GM12891 (cell line): Measurements from ENCODE around the gene TLR7.

Experiments used
- PAX5 ChIP-seq: IDR thresholded peaks from 2 replicates; pipeline ENCODE4 v1.6.1; 2011; ENCODE audit warnings: low read length, moderate library complexity, mild to moderate bottlenecking; ENCODE audit not compliant: insufficient read depth, severe bottlenecking
- POLR2A ChIP-seq: IDR thresholded peaks from 2 replicates; pipeline ENCODE4 v1.6.1; 2011; ENCODE audit warnings: low read depth, low read length, control low read depth
- POLR2AphosphoS5 ChIP-seq: IDR thresholded peaks from 2 replicates; pipeline ENCODE4 v1.6.1; 2011; ENCODE audit warnings: low read depth, low read length, control low read depth
- POU2F2 ChIP-seq: IDR thresholded peaks from 2 replicates; pipeline ENCODE4 v1.6.1; 2011; ENCODE audit warnings: low read depth, mild to moderate bottlenecking, control low read depth, low read length, moderate library complexity
- SPI1 ChIP-seq: IDR thresholded peaks from 2 replicates; pipeline ENCODE4 v1.6.1; 2011; ENCODE audit warnings: low read depth, low read length, control low read depth
- TAF1 ChIP-seq: IDR thresholded peaks from 2 replicates; pipeline ENCODE4 v1.6.1; 2011; ENCODE audit warnings: low read depth, low read length, control low read depth

DNA sequence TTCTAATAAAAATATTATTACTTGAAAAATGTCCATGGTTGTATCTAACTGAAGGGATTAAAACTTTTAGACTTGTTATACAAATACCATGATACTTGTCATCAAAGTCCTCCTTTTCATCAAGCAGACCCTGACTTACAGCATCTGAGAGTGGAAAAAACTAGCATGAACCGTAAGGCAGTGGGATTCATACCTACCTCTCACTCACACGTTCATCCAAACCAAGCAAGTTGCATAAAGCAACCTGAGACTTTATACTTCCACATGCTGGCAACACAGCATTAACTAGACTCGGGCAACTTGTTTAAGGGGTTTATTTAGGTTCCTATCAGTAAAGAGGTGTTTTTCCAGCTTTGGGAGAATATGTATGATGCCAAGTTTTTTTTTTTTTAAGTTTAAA, 22.6 kb upstream of the TLR7 start:
- TF ChIP-seq TAF1, result no peak
- TF ChIP-seq POLR2A, result no peak
- TF ChIP-seq POLR2AphosphoS5, result no peak
- TF ChIP-seq PAX5, result no peak
- no peak for TF ChIP-seq POU2F2
- no peak for TF ChIP-seq SPI1
